Activated T-cell treated with anti-CD3 and anti-CD28 coated beads, Interleukin-2, amount 50 U/mL, for 48 hours (primary cell): ENCODE data around the gene ITFG2.

Experiments used
- DNase-seq, 2 experiments: peaks; one replicate each; pipeline ENCODE4 v3.0.0-alpha.2; 2020

The ITFG2 gene

DNA sequence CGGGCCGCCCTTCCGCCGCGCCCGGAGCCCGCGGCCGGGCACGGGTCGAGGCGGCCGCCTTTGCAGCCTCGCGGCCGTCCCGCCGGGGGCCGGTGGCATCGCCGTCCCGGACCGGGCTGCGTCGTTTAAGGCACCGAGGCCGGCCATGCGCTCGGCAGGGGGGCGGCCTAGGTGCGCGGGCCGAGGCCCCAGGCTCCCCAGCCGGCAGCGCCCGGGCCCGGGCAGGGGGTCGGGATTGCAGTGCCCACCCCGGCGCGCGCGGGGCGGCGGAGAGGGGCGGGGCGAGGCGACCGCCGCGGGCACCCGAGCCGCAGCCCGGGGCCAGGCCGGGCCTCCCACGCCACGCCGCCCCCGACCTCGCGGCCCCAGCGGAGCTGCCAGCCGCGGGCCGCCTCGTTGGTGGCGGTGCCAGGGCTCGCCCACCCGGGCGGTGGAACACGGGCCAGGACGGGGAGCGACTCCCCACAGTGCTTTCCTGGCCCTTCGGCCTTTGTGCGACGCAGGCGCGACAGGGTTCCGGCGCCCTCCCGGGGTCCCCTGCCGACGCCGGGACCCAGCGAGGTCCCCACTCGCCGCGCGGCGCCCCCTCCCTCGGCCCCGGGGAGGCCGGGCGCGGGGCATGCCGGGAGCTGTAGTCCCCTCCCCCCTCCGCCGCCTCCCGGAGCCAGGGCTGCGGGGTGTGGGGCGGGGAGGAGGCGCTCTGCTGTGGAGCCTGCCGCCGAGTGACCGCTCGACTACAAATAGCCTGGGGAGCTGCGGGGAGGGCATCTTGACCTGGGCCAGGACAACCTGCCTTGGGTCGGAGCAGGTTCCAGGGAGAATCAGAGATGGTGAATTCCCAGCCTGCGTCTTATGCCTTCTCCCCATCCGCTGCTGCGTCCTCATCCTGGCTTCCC lies 16.9 kb upstream of the ITFG2 start:
- peak; percentile 78 to 84 for DNase-seq

DNA sequence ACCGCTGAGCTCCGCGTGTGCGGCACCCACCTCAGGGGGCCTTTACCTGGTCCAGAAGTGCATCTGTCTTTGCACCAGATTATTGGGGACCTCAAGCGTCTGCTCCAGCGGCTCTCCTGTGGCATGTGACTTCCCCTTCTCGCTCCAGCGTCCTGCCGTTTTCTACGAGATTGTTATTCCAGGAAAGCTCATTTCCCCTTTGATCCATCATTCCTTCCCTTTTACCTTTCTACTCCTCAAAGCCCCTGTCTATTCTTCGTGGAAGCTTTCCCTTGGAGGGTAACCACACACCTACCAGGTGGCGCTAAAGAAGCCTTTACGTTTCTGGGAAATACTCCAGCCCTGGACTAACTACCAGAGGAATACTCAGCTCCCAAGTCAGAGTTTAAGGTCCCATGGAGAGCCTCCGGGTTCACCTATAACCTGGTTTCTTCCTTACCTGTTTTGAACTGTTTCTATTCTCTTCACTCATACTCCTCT lies 16.2 kb upstream of the ITFG2 start:
- no peak for DNase-seq

DNA sequence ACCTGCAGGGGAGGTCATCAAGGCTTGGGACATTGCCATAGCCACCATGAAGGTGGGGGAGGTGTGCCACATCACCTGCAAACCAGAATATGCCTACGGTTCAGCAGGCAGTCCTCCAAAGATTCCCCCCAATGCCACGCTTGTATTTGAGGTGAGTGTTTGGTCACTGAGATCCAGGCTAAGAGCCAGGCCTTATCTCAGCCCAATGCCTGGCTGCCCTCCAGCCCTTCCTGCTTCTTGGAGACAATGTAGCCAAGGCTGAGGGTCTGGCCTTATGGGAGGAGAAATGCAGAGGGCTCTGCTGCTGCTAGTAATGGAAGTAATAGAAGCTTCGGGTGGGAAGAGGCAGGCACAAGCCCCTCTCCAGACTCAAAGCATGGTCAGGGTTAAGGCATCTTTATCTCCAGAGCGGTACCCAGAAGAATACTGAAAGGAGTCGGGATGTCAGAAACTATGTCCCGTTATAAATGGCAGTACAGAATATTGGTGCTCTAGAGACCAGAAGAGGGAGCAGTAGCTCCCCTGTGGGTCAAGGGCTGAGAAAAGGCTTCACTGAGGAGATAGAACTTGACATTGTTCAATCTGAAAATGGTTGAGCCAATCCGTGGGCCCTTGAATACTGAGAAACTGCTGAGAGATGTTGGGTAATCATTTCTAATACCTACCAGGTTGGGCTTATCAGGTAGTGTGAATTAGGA lies 14.6 kb upstream of the ITFG2 start:
- DNase-seq: no peak

DNA sequence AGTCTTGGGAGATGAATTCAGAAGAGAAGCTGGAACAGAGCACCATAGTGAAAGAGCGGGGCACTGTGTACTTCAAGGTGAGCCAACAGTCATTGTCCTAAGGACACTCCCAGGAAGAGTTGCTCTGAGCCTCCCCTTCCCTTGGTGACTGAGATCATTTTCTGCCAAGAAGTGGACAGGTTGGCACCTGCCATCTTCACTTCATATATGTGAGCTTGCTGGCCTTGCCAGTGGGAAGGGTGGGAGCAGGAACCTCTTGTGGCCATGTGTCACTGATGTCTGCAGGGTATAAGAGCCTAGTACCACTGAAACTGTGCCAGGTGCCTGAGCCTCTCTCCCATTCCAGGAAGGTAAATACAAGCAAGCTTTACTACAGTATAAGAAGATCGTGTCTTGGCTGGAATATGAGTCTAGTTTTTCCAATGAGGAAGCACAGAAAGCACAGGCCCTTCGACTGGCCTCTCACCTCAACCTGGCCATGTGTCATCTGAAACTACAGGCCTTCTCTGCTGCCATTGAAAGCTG lies 12.4 kb upstream of the ITFG2 start:
- DNase-seq: no peak

DNA sequence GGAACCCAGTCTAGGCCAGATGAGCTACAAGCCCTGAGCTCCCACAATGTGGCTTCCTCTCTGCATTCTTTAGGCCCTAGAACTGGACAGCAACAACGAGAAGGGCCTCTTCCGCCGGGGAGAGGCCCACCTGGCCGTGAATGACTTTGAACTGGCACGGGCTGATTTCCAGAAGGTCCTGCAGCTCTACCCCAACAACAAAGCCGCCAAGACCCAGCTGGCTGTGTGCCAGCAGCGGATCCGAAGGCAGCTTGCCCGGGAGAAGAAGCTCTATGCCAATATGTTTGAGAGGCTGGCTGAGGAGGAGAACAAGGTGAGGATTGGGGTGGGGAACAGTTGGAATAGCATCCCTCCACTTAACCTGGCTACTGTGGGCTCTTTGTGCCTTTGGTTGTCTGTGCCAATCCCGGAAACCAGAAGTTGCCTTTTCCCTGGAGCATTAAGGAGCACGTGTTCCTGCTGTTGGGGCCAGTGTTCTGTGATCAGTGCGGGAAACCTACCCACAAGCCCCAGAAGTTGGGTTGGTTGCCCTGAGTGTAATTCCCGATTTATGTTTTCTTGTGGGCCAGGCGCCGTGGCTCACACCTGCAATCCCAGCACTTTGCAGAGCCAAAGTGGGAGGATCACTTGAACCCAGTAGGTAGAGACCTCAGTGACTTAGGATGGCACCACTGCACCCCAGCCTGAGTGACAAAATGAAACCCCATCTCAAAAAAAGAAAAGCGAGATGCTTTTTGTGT lies 11.3 kb upstream of the ITFG2 start:
- DNase-seq: no peak

DNA sequence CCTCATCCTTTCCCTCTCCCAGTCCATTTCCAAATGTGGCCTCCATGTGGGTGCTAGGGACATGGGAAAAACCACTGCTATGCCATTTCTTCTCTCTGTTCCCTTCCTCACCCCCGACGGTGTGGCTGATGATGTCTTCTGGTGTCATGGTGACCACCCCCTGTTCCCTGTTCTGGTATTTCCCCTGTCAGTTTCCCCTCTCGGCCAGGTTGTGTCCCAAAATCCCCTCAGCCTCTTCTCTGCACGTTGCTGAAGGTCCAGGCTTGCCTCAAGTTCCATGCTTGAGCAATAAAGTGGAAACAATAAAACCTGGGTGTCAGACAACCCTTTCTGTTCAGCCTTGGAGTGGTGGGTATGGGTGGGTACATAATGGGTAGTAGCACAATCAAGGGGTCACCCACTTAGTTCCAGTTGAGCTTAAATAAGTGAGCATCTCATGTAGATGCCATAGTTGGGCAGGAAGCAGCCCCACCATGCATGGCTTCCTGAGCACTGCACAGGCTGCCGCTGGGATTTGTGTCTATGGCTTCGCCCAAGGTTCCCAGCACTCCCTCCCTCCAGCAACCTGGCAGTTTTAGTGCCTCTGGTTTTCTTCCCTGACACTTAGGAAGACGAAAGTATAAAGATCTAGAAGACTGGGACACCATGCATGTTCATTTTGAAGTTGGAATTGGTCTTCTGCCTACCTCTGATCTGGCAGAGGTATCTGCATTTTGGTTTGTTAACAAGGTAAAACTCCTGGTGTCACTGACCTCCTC lies 8.7 kb upstream of the ITFG2 start:
- DNase-seq: no peak

DNA sequence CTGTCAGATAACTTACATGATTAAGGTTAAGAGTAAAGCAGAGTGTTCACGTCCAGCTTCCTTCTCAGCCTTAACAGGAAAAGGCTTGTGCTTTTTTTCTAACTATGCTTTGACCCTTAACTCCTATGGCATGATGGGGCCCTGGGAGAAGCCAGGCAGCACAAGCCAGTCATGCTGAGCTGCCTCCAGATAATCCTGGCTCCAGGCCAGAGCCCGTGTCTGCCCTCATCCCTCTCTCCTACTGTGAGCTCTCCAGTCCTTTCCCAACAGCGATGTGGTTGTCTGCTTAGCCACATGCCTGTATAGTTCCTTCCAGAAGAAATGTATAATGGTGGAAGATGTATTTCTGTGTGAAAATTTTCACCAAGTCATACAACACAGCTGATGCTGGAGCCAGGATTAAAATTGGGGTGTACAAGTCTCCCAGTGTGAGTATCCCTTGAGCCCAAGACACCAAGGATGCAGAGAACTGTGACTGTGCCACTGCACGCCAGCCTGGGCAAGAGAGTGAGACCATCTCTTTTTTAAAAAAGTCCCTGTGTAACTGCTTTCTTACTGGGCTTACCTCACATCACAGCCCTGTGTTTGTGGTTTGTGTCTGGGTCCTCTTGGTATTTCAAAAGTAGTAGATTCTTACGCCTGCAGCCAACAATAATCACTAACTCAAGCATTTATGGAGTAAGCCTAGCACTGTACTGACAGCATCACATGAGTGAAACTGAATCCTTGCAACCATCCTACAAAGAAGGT lies 7.9 kb upstream of the ITFG2 start:
- DNase-seq: no peak

DNA sequence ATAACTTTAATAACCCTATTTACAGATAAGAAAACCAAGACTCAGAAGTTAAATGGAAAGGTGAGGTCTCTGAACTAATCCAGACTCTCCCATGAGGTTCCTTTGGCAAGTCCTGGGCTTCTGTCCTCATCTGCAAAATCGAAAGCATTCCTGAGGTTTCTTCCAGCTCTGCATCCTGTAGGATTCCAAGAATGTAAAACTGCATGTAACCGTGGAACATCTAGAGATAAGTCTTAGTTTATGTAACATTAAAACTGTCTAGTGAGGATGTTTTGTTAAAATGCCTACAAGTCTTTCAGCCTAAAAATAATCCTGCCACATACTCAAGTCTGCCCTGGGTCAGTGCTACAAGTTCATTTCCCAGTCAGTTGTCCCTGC lies 7.3 kb upstream of the ITFG2 start:
- DNase-seq: no peak

DNA sequence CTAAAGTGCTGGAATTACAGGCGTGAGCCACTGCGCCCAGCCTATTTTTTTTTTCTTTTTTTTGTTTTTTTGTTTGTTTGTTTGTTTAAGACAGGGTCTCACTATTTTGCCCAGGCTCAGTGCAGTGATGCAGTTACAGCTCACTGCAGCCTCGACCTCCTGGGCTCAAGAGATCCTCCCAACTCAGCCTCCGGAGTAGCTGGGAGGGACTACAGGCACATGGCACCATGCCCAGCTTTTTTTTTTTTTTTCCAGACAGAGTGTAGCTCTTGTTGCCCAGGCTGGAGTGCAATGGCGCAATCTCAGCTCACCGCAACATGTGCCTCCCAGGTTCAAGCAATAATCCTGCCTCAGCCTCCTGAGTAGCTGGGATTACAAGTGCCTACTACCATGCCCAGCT lies 5.8 kb upstream of the ITFG2 start:
- DNase-seq: no peak

DNA sequence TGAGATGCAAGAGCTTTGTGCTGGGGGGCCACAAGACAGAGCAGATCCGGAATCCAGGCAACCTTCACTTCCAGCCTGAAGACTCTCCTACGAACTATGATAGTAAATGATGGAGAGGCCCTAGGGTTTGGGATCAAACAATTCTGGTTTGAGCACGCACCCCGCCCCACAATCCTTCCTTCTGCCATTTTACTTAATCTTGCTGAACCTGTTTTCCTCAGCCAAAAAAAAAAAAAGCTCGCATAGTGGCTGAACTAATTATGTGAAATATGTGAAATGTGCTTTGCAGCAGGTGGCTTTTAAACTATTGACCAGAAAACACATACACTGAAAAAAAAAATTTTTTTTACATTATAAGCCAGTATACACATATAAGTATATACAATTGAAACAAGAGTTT lies 667 bp upstream of the ITFG2 start:
- no peak for DNase-seq

DNA sequence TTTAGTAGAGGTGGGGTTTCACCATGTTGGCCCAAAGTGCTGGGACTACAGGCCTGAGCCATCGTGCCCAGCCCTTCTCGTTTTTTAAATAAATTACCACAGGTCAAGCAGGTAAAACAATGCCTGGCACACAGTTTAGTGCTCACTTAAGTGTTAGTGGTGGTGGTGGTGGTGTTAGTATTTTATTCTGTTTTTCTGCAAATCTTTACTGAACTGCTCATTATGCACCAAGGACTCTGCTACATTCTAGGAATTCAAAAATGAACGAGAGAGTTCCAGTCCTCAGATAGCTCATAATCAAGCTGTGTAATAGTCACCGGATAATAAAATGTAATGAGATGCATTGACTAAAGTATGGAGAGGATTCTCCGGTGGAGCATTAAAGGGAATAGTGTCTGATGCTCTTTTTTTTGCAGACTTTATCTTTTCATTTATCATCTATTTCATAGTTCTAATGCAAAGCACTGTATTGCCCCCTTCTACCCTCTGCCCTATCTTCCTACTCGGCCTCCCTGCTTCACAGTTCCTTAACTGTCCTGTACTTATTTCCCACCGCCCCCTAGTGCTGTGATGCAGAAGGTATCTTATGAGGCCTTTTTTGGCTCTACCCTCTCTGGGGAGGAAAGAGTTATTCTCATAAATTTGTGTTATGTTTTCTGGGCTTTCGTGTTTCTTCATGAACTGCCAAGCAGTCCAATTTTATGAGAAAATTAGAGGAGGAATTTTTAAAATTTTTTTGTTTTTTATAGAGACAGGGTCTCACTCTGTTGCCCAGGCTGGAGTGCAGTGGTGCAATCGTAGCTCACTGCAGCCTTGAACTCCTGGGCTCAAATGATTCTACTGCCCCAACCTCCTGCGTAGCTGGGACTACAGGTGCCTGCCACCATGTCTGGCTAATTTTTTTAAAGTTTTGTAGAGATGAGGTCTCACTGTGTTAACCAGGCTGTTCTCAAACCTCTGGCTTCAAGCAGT lies 1.0 kb downstream of the ITFG2 start:
- peak; percentile 54 for DNase-seq

DNA sequence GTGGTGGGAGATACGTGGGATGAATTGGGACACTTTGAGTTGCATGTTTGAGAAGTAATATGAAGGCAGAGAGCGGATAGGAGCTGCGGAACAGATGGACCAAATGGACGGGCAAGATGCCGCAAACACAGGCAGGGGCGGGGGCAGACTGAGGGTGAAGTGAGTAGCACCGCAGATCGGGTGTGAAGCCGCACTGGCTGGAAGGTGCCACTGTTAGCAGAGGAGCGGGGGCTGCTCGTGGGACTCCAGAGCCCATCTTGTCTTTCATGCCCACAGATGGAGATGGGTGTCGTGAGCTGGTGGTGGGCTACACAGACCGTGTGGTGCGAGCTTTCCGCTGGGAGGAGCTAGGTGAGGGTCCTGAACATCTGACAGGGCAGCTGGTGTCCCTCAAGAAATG lies 7.3 kb downstream of the ITFG2 start:
- no peak for DNase-seq

DNA sequence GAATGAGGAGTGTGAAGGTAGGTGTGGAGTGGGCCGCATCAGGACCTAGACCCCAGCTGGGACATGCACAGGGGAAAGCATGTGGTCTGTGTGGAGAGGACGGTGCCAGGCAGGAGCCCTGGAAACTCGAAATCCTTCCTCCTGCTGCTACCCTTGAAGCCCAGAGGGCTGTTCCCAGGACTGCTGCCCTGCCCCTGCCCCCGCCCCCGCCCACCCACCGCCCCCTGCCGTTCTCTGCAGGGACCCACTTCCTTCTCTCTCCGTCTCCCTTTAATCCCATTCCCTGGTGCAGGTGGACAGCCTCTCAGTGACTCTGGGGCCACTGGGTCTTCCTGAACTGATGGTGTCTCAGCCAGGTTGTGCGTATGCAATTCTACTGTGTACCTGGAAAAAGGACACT lies 8.0 kb downstream of the ITFG2 start:
- no peak for DNase-seq

DNA sequence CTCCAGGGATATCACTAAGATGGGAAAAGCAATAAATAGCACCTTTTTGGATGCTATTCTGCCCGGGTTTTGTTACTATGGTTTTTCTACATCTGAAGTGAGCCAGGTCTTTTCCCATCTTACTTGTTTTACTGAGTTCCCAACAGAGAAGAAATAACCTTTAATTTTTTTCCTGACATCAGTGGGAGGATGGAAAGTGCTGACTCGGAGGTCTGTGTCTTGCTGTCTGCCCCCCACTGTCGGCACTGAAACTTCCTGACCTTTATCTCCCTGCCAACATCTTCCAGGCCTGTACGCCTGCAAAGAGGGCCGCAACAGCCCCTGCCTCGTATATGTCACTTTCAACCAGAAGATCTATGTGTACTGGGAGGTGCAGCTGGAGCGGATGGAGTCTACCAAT lies 11.0 kb downstream of the ITFG2 start:
- no peak for DNase-seq

DNA sequence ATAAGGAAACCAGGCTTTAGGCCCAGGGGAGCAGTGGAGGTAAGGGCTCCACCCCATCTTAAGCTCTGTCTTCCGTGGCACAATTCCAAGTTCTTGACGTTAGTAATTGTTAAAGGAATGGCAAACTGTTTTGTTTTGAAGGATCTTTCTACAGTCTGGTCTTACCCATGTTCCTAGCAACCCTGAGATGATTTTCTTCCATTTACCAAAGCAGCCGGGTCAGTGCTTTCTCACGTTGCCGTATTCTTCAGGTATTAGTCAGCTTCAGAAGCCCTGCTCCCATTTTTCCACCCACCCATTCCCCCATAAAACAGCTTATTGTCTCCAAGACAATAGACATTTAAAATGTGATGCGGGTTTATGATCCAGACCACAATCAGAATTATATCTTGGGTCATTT lies 12.1 kb downstream of the ITFG2 start:
- DNase-seq: no peak

DNA sequence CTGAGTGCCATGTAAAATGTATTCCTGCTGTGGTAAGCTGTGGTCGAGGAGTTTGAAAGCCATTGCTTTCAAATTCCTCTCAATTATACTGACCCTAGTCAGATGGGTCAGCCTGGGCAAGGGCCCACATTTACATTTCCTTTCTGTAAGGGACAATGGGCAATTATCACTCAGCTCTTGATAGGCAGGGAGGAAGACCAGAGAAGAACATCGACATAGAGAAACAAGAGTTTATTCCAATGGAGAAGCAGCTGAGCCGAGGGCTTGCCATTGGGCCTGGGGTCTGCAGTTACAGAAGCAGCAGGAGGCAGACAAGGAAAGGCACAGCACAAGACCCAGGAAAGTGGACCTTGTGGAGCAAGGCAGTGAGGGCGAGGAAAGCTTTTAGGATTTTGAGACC lies 12.7 kb downstream of the ITFG2 start:
- DNase-seq: no peak

DNA sequence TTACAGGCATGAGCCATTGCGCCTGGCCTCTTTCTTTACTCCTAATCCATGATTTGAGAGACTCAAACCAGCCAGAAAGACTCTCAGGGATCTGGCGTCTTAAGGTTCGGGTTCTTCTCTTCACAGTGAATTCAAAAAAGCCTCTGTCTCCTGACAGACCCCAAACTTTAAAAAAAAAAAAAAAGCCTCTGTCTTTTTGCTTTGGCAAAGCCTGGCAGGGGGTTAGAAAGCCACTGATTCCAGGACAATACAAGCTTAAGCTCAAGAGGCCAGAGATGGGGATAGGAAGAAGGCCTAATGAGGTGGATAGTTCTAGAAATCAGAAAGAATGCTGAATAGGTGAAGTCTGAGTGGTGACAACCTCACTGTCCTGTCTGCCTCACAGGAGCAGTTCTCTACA lies 13.6 kb downstream of the ITFG2 start:
- no peak for DNase-seq

DNA sequence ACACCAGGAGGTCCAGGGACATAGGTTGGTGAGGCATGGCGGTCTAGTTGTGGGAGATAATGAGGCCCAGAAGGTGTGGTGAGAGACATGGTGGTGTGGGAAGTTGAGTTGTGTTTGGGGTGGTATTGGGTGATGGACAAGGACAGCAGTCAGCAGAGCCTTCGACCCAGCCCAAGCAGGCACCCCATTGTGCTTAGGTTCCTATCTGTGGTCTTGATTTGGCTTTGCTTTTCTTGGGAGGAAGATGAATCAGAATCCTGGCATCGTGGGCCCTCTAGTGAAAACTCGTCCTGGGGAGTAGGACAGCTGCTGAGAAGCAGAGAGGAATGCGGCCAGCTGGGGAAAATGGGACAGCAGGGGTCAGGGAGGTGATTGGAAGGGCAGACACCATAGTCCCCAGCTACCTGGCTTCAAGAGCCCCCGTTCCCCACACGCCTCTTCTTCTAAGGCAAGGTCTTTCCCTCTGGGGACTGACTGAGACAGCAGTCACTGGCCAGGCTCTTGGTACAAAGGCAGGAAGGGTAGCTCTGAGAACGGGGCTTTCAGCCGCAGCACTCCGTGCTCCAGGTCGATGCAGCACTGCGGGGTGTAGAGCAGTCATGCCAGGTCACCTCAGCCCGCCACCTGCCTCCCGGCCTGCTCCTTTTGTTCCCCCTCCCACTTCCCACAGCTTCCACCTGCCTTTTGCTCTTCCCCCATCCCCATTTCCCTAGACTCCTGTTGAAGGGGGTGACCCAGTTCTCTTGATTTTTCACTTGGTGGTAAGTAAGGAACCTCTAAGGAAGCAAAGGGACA lies 14.4 kb downstream of the ITFG2 start:
- no peak for DNase-seq

DNA sequence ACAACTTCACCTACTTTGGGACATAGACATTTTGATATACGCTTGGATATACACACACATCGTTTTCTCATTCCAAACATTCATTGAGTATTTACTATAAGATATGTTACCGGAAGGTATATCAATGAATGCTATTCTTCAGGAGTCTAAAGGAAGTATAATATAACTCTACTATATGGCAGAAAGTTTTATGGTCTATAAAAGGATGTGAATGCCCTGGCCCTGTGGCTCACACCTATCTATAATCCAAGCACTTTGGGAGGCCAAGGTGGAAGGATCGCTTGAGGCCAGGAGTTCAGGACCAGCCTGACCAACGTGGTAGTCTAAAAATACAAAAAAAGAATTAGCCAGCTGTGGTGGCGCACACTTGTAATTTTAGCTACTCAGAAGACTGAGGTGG lies 16.8 kb downstream of the ITFG2 start:
- DNase-seq: no peak
